OCI-LY1 (cell line): ENCODE measurements around the gene OR2V1.

Source experiments
- EZH2 ChIP-seq: fragments of 200-600 bp; sonication (generic), shearing (Covaris generic); IDR thresholded peaks from 2 replicates; pipeline ENCODE4 v1.8.0; 2017; ENCODE audit warnings: borderline replicate concordance, mixed run types, mild to moderate bottlenecking, antibody characterized with exemption, low read length, moderate library complexity, mixed read lengths
- TF ChIP-seq, protein P1 (sequence below): fragments of 200-600 bp; sonication (generic), shearing (Covaris generic); IDR thresholded peaks from 2 replicates; pipeline ENCODE4 v1.5.1; 2017; ENCODE audit warnings: mild to moderate bottlenecking, antibody characterized with exemption, low read length, moderate library complexity, mixed read lengths

DNA sequence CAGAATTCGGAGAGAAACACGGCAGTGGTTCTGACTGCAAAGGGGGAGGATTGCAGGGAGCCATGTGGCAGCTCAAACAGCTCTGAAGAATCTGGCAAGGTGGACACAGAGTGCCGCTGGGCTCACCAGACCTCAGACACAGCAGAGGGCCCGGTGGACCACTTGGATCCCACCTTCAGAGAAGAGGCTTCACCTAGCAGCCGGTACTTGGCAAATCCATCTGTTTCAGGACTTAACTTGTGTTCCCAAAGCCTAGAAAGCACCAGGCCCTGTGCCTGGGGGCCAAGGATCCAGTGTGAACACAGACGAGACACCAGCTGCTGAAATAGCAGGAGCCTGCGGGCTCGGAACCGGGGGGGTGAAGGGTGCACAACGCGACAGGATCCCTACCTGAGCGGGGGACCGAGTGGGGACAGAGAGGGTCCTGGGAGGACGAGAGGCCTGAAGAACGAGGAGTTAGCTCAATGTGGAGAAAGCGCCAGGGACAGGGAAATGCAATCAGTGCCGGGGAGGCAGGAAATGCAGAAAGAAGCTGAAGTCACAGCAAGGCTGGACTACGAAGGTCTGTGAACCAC is 46.3 kb downstream of the OR2V1 start:
- TF ChIP-seq, protein P1, sequence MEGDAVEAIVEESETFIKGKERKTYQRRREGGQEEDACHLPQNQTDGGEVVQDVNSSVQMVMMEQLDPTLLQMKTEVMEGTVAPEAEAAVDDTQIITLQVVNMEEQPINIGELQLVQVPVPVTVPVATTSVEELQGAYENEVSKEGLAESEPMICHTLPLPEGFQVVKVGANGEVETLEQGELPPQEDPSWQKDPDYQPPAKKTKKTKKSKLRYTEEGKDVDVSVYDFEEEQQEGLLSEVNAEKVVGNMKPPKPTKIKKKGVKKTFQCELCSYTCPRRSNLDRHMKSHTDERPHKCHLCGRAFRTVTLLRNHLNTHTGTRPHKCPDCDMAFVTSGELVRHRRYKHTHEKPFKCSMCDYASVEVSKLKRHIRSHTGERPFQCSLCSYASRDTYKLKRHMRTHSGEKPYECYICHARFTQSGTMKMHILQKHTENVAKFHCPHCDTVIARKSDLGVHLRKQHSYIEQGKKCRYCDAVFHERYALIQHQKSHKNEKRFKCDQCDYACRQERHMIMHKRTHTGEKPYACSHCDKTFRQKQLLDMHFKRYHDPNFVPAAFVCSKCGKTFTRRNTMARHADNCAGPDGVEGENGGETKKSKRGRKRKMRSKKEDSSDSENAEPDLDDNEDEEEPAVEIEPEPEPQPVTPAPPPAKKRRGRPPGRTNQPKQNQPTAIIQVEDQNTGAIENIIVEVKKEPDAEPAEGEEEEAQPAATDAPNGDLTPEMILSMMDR, result no peak
- TF ChIP-seq EZH2, result no peak
